Cardiac atrium fibroblast (primary cell): ENCODE results near the gene NOTCH3. TPM values are rescaled to one million over a fixed set of nuclear protein-coding genes. Genes with fewer than 3 reads are reported as not detected.

ENCODE experiments used
- total RNA-seq: library from RNA; depleted of rRNA; stranded (reverse); fragments of >200 nt; gene quantifications from 2 replicates; pipeline ENCODE4 v1.2.3, GENCODE V29; 2015

Gene NOTCH3
- 143 and 213 TPM in 2 replicates for total RNA-seq

GRCh38 chr19:15200553-15201364, at the start of gene NOTCH3:
Gene NOTCH3 (minus strand): TSS chr19:15200995. CDS start chr19:15200905, 90 bp downstream.

Other genes with a start within 250 kb of the NOTCH3 start
- gene SLC1A6, start 221.1 kb downstream of the NOTCH3 start, total RNA-seq = not detected in 2 replicates
- not detected in 2 replicates for gene CASP14, start 151.5 kb downstream of the NOTCH3 start, total RNA-seq
- not detected in 2 replicates for gene OR1I1, start 118.8 kb downstream of the NOTCH3 start, total RNA-seq
- 59.6 and 61.6 TPM in 2 replicates for gene SYDE1, start 93.6 kb downstream of the NOTCH3 start, total RNA-seq
- not detected in 2 replicates for gene EPHX3, start 31.5 kb upstream of the NOTCH3 start, total RNA-seq
- gene BRD4, start 131.5 kb upstream of the NOTCH3 start, total RNA-seq = 12.8 and 18.6 TPM in 2 replicates
- 10.7 and 12.6 TPM in 2 replicates for gene AKAP8, start 178.8 kb upstream of the NOTCH3 start, total RNA-seq
- 47.8 and 68.0 TPM in 2 replicates for gene AKAP8L, start 218.0 kb upstream of the NOTCH3 start, total RNA-seq
- 27.5 and 34.1 TPM in 2 replicates for gene WIZ, start 249.0 kb upstream of the NOTCH3 start, total RNA-seq